Measurements from ENCODE around the gene IGDCC3. TPM values are rescaled to one million over a fixed set of nuclear protein-coding genes. Genes with fewer than 3 reads are reported as not detected.
A peak's percentile ranks its signal among the peaks of the same experiment; 100 is the strongest.
"Not testable (repeated sequence)": the region's sequence is repeated elsewhere in the genome, so short reads cannot be mapped to it uniquely, and the experiment has no call there.

IGDCC3 gene
- total RNA-seq, 1 experiment from 2014 or later = not detected

DNA sequence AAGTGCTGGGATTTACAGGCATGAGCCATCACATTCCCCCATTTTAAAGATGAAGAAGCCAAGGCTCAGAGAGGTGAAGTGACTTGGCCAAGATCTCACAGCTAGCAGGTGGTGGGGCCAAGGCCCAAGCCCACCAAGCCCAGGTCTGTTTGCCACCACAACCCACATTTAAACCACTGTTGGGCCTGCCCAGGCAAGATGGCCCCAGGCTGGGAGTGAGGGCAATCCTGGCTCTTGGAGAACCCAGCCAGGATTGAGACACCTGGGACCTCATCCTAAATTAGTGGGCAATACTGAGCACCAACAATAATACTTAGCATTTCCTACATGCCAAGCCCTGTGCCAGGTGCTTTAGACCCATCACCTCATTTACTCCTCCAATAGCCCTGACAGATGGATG is 6.9 kb downstream of the IGDCC3 start:
- no peak for DNase-seq (ENCODE audit: low read depth)

DNA sequence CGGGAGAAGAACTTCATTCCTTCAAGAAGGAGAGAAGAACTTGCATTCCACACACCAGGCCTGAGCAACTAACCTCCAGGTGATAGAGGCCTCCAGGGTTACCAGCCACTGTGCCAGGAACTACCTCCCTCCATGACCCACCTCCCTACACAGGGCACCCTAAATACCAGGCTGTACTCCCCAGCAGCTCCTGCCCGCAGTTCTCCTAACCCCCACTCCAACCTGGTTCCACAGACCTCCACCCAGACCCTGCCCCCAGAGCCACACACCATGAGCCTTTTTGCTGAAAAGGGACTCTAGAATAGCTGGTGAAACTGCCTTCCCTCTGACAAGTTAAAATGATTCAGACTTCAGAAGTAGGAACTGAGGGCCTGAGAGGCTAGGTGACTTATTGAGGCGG is 8.2 kb downstream of the IGDCC3 start:
- no peak for DNase-seq (ENCODE audit: low read depth)

DNA sequence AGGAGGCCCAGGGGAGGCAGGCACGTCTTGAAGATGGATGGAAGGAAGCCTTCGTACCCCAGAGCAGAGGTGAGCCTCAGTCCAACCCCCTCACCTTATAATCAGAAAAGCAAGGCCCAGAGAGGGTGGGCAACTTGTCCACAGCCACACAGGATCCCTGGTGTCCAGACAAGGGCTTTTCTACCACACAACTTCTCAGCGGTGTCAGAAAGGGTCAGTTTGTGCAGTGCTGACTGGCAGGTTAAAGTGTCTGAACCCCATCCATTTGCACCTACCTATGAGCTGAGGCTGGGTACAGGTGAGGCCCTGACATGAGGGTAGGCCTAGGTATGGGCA is 8.6 kb downstream of the IGDCC3 start:
- DNase-seq (ENCODE audit: low read depth) = no peak

DNA sequence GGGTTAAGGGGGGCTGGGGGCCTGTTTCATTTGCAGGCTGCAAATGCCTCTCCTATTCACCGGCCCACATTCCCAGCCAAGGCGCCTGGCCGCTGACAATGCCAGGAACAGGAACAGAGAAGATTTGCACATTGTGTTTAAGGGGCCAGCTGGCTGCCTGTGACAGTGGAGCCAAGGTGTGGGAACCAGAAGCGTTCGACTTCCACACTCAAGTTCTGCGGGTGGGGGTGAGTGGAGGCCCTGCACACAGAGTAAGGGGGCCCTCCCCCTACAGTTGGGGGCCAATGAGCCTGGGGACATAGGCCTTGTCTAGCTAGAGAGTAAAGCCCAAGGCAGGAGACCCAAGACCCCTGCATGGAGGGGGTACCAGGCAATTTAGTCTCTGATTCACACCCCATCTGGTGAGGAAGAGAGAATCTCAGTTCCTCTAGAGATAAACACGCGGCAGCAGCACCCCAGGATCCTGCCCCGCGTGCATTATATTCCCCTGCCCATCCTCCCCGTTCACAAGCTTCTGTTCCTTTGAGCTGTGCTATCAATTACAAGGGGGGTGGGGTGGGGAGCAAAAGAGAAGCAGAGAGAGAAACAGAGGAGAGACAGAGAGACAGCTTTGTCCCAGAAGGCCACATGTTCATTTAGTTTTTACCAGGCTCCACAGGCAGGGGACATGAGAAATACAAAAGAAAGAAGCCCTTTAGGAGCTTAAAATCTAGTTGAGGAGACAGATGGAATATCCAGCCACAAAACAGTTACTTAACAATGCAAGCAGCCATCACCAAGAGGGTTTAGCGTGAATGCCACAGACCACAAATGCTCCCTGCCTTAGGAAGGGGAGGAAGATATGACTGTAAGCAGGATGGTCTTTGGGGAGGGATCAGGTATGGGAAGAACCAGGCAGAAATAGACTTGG is 9.2 kb downstream of the IGDCC3 start:
- no peak for DNase-seq (ENCODE audit: low read depth)

DNA sequence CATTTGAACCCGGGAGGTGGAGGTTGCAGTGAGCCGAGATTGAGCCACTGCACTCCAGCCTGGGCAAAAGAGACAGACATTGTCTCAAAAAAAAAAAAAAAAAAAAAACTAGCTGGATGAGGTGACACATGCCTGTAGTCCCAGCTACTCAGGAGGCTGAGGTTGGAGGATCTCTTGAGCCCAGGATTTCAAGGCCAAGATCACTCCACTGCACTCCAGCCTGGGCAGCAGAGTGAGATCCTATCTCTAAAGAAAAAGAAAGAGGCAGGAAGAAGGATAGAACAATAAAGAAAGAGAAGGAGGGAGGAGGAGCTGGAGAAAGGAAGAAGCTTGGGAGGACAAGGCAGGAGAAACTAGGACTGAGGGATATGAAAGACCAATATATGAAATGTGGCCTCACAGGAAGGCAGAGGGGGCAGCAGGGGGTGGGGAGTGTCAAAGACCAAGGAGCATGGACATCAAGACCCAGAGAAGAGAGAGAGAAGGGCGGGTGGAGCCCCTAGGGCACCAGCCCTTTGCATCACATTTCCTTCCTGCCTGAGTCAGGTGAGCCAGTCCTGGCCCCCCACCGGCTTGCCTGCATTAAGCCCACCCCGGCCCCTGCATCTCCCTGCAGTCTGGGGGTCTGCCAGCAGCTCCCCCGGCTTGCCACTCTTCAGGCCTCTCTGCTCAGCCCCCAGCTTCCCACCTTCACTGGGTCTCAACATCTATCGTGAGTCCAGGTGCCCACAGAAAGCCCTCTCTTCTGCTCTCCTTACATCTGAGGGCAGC is 11.5 kb downstream of the IGDCC3 start:
- DNase-seq (ENCODE audit: low read depth) = no peak

DNA sequence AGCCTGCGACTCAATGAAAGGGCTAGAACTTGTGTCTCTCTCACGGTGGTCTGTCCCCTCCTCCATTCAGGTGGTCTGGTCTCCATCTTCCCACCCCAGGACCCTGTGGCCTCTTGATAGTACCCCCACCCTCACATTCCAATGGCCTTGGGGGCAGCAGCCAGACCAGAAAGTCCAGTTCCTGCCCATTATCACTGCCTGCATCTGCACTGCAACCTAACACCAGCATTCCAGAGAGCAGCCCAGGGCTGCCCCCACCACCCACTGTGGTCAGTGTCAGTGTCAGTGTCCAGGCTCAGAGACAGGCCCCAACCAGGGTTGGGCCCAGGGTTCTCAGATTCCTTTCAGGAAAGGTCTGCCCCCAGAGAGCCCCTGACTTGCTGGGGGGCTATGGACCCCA is 12.6 kb downstream of the IGDCC3 start:
- peak; percentile 17 for DNase-seq (ENCODE audit: low read depth)

DNA sequence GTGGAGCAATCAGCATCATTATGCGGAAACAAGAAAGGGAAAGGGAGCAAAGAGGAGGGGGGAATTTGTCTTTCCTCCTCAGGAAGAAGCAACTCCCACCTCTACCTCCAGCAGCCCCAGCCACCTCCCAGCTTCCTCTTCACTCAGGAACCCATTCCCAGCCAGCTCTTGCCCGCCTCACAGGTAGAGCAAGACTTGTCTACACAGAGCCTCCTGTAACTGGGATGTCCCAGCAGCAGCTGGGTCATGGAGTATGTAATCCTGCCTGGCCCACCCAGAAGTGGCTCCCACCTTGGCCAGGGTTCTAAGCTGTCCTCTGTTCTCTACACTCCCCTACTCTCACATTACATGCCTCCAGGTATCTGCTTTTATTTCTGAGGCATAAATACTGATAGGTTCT is 14.0 kb downstream of the IGDCC3 start:
- DNase-seq (ENCODE audit: low read depth) = no peak

DNA sequence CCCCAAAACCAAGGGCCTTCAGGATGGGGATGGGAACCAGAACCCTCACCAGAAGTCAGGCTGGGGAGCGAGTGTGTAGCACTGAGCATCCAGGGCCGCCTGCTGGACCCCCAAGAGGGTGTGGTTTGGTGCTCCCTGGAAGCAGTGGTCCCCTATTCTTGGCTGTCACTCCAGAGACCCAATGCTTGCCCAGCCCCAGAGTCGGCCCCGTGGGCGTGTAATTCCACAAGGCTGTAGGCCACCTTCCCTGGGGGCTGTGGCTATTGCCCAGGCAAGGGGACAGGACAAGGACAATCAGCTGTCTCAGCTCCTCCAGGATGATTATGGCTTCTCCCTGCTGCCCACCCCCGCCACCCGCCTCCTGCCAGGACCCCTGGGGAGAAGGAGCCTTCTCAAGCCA is 14.5 kb downstream of the IGDCC3 start:
- DNase-seq (ENCODE audit: low read depth) = no peak

DNA sequence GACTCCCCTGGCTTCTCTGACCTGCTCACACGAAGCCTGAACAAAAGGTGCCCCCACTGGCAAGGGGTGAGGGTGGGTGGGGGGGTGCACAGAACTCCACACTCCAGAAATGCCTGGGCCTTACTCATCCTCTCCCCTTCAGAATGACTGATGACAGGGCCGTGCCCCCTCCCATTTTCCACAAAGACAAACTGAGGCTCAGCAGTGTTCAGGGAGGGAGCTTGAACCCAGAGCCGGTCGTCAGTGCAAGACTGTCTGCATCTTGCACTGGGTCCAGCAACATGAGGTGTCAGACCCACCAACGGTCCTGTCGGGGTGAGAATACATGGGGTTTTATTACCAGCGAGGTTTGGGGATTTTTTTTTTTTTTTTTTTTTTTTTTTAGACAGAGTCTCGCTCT is 15.3 kb downstream of the IGDCC3 start:
- DNase-seq (ENCODE audit: low read depth) = no peak

DNA sequence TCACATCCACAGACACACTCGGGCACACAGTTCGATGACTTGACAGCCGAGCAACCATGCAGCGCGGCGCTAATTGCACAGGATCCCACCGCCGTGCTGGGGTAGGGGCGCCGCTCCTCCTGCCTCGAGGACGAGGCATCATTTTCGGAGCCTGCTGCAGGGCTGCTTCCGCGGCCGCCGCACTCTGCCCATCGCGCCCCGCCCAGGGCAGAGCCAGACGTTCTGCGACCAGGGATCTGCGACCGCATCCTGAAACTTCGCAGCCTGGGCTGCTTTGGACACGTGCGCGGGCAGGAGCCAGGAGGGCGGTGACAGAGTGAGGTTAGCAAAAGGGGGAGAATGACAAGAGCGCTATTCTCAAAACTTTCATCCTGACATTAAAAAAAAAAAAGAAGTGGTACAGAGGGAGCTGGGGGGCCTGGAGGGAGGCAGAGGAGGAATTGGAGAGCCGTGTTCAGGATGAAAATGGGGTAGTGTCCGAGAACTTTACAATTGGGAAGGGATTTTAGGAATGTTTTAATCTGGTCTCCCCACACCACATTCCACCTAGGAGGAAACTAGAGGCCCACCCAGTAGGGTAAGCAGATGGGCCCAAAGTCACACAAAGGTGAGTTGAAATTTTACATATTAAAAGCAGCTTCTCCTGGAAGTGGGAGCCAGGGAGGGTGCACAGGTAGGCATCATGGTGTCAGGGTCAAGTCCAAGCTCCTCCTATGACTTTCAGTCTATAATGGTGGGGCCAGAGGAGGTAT is 15.9 kb downstream of the IGDCC3 start:
- no peak for DNase-seq (ENCODE audit: low read depth)

DNA sequence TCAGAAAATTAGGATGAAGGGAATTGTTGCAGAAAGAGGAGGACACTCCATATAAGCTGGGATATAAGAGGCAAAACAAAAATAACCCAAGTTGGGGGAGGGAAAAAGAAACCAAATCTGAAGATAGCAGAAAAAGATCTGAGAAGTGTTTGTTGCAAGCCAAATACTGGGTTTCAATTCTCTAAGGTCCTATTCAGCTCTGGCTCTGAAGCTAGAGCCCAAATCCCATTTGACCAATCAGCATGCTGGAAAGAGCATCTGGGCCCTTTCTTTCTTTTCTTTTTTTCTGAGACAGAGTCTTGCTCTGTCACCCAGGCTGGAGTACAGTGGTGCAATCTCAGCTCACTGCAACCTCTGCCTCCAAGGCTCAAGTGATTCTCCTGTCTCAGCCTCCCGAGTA is 17.3 kb downstream of the IGDCC3 start:
- no peak for DNase-seq (ENCODE audit: low read depth)

DNA sequence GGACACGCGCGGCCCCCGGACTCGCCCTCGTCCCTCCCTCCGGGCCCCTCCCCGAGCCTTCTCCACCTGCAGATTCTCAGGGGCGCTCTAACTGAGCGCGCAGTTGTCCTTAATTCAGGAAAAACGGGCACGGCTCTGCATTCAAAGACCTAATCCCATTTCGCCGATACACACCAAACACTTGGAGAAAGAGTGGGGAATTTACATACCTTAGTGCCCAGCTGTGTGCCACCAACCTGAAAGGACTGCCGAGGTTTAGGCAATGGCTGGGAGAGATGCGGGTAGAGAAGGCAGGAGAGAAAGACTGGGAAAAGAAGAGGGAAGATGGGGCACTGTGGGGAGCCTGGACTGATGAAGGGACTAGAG is 21.8 kb downstream of the IGDCC3 start:
- no peak for DNase-seq (ENCODE audit: low read depth)

DNA sequence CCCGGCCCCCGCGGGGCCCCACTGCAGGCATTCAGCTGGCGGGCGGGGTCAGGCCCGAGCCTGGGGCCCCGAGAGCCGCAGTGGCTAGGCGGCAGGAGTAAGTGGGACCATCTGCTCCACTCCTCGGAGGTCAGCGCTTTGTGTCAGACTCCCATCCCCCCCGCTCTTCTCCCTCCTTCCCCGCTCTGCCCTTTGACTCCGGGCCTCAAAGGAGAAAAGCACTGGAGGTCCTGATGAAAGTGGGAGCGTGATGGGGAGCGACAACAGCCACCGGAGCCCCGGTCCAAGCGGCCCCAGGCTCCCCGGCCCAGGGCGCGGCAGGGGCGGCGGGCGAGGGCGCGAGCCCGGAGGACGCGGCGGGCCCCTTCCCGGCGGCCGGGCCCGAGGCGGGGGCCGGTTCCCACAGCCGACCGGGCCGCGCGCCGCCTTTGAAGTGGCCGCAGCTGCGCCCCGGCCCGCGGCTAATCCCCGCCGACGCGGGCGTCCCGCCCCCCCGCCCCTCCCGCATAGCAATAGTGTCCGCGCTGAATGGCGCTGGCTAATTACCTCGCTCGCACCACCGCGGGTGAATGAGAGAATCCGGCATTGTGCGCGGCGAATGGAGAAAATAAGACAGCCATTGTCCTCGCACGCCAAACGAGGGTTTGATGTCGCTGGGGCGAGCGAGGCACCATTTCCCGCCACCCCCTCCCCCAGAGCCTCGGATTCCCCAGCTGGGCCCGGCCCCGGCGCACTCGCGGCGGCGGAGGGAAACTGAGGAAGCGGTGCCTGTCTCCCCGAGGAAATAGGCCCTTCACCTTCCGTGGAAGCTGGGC is 22.4 kb downstream of the IGDCC3 start:
- DNase-seq (ENCODE audit: low read depth) = no peak

DNA sequence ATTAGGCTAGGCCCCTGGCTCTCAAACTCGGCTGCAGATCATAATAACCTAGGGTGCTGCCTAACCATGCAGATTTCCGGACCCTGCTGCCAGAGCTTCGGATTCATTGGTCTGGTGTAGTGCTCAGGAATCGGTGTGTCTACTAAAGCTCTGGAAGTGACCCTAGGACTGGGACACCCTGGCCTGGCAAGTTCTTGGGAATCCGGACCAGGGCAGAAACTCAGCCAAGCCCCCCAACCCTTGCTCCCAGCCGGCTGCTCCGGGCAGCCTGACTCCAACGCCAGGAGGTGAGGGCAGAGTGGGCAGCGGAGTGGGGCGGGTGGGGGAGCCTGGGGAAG is 23.0 kb downstream of the IGDCC3 start:
- DNase-seq (ENCODE audit: low read depth) = no peak

DNA sequence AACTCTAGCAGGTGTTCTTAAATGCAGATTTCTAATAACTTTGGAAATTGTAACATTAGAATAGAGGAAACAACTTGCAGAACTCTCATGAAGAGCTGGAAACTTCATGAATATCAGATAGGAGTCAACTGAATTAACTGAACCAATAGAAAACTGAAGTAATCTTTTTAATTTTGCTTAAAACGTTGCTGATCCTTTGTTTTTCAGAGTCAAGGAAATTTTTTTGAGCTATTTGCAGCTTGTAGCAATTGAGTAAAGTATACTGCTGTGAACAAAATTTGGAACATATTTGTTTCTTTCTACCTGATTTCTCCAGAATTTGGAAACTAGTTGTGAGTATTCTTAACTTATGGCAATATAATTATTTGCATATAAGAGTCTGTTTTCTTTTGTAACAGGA is 25.8 kb downstream of the IGDCC3 start:
- not testable (repeated sequence) for DNase-seq (ENCODE audit: low read depth)

DNA sequence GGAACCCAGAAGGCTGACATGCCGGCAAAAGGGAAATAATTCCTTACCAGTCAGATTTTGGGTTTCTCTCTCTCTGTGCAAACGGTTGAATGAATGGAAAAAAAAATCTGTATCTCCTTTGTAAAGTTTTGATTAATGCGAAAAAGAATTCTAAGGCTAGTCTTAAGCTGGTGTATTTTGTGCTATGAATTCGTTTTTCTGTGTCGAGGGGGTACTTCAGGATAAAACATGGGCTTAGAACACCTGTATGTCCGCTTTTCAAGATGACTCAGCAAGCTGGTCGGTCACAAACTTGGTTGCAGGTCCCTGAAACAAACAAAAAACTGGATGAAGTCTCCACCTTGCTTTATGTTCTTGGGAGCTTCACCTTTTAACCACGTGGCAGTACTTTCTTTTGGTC is 28.5 kb downstream of the IGDCC3 start:
- no peak for DNase-seq (ENCODE audit: low read depth)

DNA sequence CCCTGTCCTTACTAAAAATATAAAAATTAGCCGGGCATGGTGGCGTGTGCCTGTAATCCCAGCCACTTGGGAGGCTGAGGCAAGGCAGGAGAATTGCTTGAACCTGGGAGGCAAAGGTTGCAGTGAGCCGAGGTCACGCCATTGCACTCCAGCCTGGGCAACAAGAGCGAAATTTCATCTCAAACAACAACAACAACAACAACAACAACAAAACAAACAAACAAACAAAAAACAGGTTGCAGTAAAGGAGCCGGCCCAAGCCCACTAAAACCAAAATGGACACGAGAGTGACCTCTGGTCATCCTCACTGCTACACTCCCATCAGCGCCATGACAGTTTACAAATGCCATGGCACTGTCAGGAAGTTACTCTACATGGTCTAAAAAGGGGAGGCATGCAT is 30.0 kb downstream of the IGDCC3 start:
- DNase-seq (ENCODE audit: low read depth) = not testable (repeated sequence)

DNA sequence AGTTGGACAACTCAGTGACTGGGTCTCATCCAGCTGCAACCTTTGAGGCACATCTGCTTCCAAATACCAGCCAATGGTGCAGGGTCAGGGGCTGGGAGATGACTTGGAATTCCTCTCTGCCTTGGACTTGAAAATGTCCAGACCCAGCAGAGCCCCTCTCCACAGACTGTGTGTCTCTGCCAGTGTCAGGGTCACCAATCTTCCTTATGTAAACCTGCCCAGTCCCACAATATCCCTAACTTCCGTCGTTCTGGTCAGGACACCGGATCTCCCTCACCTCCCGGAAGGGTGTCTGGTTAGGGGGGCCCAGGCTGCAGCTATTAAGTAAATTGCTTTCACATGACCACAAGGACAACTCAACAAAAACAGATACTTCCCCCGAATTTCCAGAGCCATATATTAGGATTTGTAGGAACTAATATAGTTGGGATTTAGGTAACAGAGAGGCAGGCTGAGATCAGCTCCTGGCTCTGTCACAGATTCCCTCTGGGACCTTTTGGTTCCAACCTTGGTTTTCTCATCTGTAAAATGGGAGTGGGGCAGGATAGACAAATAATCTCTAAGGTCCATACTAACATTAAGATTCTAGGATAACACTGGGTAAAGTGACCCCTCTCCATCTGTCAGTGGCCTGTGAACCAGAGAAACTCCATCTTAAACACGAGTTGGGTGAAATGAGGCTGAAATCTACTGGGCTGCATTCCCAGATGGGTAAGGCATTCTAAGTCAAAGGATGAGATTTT is 30.8 kb downstream of the IGDCC3 start:
- DNase-seq (ENCODE audit: low read depth) = no peak

DNA sequence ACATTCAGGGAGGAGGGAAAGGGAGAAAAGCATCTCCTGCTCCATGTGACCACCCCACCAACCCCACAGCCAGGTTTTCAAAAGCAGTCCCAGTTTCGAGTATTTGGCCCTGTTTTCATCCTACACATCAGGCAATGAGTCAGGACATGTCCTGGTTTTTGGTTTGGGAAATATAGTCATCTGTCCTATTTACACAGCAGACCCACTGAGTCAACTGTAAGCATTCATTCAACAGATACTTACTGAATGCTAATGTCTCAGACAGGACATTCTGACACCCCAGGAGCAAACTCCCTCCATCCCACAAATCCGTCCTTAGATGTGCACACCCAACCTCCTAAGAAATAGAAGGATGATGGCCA is 32.9 kb downstream of the IGDCC3 start:
- DNase-seq (ENCODE audit: low read depth) = no peak

DNA sequence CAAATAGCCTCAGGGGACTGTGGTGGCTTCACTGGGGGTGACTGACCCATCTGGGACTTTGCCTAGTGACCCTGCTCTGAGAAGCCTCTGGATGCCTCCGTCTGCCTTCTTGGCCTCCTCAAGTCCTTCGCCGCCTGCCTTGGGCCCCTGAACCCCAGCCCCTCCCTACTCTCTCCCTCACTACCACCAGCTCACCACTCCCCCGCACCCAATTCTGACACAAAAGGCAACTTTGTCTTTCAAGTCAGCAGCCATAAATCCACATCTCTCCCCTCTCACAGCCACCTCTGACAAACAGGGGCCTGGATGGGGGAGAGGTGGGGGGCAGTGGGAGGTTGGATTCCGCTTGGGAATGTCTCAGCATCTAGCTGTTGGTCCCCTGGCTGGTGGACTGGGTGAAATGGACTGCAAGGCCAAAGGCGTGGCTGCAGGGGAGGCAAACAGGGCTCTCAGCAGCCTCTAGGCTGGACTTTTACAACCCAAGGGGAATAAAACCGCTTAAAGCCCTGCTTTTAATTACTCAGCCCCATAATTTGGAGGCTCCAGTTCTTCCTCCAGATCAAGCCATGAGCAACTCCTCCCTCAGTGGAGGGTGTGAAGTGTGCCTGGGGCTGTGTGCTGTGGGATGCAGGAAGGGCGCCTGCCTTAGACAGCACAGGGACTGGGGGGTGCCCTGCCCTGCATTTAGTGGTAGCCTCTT is 33.4 kb downstream of the IGDCC3 start:
- DNase-seq (ENCODE audit: low read depth) = no peak

Data from M059J (cell line).